Ovary (tissue), 10 donors: ENCODE measurements around the gene CFAP45. TPM values are rescaled to one million over a fixed set of nuclear protein-coding genes. Genes with fewer than 3 reads are reported as not detected.

Experiments used
- DNase-seq, 5 donors: peaks; one replicate each; pipeline ENCODE4 v3.0.0-alpha.2; 2019 to 2020
- H3K27ac ChIP-seq, 2 donors: fragments of 200-600 bp; one replicate each; pipeline versions ENCODE4 v1.5.1 to v1.8.0; 2019 to 2022
- H3K27me3 ChIP-seq: fragments of 200-600 bp; one replicate; pipeline ENCODE4 v1.8.0; 2022
- H3K36me3 ChIP-seq: fragments of 200-600 bp; sonication (generic); one replicate; pipeline ENCODE4 v1.5.1; 2019
- H3K4me1 ChIP-seq: one replicate; pipeline ENCODE4 v1.8.1; 2013; ENCODE audit warnings: mild to moderate bottlenecking, moderate library complexity; ENCODE audit not compliant: insufficient read depth
- H3K4me3 ChIP-seq: fragments of 200-600 bp; sonication (generic); one replicate; pipeline ENCODE4 v1.5.1; 2017
- H3K9me3 ChIP-seq, 2 donors: fragments of 200-600 bp in 1 of 2; sonication (generic) in 1 of 2; one replicate each; pipeline versions ENCODE4 v1.5.1 to v1.8.1; 2013 to 2019; ENCODE audit warnings: mild to moderate bottlenecking in 1 of 2, moderate library complexity in 1 of 2
- CTCF ChIP-seq, 3 donors: fragments of 450-650 bp in 2 of 3; fragments of 200-600 bp in 1 of 3; IDR thresholded peaks; one replicate each; pipeline versions ENCODE4 v1.5.1 to v1.8.0; 2016 to 2022; ENCODE audit warnings: antibody characterized with exemption in 3 of 3, mild to moderate bottlenecking in 1 of 3
- EP300 ChIP-seq: sonication (generic); formaldehyde crosslinking; IDR thresholded peaks from one replicate; pipeline ENCODE4 v1.6.1; 2017; ENCODE audit warnings: antibody characterized with exemption
- POLR2A ChIP-seq: fragments of 450-650 bp; IDR thresholded peaks from one replicate; pipeline ENCODE4 v1.6.1; 2017; ENCODE audit warnings: antibody characterized with exemption, mild to moderate bottlenecking, moderate library complexity
- WGBS, 3 donors: extraction: QIAGEN DNeasy Blood & Tissue Kit in 1 of 3; methylation state at CpG; one replicate each; pipeline versions ENCODE4 v1.1.5 to v1.1.7; 2013 to 2017; 5-methylcytosine and 5-hydroxymethylcytosine counted together
- intact Hi-C, 4 donors: fragments of 100-400 bp; cut with DNase I; formaldehyde crosslinking; loops; one replicate each; pipeline versions ENCODE4 v1.11.0 to v1.15.1; 2022 to 2023
- long read RNA-seq, 3 donors: library from polyadenylated mRNA in 2 of 3; unstranded in 2 of 3; transcript quantifications; one replicate each; pipeline ENCODE4 v2.0.0 and lab custom pipeline, GENCODE V29; 2021 to 2026
- polyA plus RNA-seq, 2 donors: library from polyadenylated mRNA; stranded (reverse); fragments of 200-250 nt in 1 of 2; fragments of 350-450 nt in 1 of 2; fragmentation: Illumina TruSeq in 1 of 2; extraction: RNeasy Lipid Tissue Mini Kit (QIAGEN cat#74804) in 1 of 2; gene quantifications; one replicate each; pipeline ENCODE4 v1.2.3, GENCODE V29; 2013 to 2014
- total RNA-seq, 7 donors: library from RNA; depleted of rRNA in 2 of 7; stranded (reverse); fragments of >200 nt in 2 of 7; fragmentation: NEBNext Ultra II Directional in 3 of 7; extraction: Animal tissue kit (Norgen Biotek cat#: 25700) in 3 of 7; gene quantifications; one replicate each; pipeline versions ENCODE4 v1.1.0 to v1.2.4, GENCODE V29; 2016 to 2023
- donor health status: DM: no; HTN: no; CAD: no; lungs with moderate emphysema.
- donor health status: DM: no; HTN: no; CAD: no.
- donor health status: Bipolar disorder and iron deficiency.
- donor health status: DM: yes; HTN: yes; CAD: no.
- donor health status: DM: no; HTN: no; CAD: no.
- donor health status: DM: yes; HTN: yes; CAD: no.

The CFAP45 gene, protein sequence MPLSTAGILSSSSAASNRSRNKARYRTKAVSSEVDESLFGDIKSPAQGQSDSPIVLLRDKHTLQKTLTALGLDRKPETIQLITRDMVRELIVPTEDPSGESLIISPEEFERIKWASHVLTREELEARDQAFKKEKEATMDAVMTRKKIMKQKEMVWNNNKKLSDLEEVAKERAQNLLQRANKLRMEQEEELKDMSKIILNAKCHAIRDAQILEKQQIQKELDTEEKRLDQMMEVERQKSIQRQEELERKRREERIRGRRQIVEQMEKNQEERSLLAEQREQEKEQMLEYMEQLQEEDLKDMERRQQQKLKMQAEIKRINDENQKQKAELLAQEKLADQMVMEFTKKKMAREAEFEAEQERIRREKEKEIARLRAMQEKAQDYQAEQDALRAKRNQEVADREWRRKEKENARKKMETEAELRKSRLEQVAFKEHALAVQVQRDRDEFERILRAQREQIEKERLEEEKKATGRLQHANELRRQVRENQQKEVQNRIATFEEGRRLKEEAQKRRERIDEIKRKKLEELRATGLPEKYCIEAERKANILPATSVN
- total RNA-seq (10 to 100 TPM in 1 of 7 donors, 1 to 10 TPM in 6; 1.1 to 16.7 (median 1.5) TPM), polyA plus RNA-seq (under 1 TPM; 0.30 to 0.50 TPM)
- long read RNA-seq, donor 1, partial matches to known transcripts, result 3 of 30 reads
- long read RNA-seq, donor 1, other reads (novel, unspliced or antisense), result 27 of 30 reads
- long read RNA-seq, donor 2, result 0 reads
- long read RNA-seq, donor 3, partial matches to known transcripts, result 0 of 4 reads
- long read RNA-seq, donor 3, other reads (novel, unspliced or antisense), result 4 of 4 reads

DNA sequence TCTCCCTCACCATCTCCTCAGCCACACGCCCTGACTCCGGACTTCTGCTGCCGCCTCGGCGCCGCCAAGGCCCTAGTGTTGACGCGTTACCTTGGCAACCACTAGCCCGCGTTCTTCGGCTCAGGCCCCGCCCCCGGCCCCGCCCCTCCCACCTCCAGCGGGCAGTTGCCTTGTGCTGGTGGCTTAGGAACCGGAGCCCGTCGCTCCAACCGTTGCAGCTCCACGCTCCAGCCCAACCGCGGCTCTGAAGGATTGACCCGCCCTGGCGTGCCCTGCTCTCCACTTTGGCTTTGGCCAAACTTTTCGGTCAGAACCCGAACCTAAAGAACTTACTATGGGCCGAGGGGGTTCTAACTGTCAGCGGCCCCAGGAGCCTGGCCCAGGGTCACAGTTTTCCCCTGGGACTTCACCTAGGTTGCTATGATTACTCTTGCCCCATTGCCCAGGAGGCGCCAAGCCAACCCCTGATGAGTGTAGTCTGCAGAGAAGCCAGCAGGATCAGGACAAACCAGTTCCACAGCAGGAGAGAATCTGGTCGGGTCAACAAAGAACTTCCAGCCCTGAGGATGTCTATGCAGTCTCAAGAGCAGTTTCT lies at the start of gene CFAP45:
TSS of gene CFAP45 (minus strand) at position 80 of the 595 bp plus-strand sequence. CDS start at position 13, 67 bp downstream.
- Histone ChIP-seq H3K9me3 (no peaks in the 10 kb centered on the region), H3K4me3 (no peak within 1 kb of the TSS), H3K36me3 (no peaks in the 10 kb centered on the region), H3K4me1 (peaks cover 4% of the 10 kb centered on the region), H3K27ac (no peak within 1 kb of the TSS), H3K27me3 (no peaks in the 10 kb centered on the region)
- 16 to 20% (median 18%) methylated on average over 30 of the region's 30 CpGs for WGBS, 3 donors
- TF ChIP-seq POLR2A (no peak), CTCF (IDR thresholded peaks at IDR 0.05) (no peak)
- peak; percentile 31 to 73 (median 71) for DNase-seq
- intact Hi-C loops, result no loop called here

DNA sequence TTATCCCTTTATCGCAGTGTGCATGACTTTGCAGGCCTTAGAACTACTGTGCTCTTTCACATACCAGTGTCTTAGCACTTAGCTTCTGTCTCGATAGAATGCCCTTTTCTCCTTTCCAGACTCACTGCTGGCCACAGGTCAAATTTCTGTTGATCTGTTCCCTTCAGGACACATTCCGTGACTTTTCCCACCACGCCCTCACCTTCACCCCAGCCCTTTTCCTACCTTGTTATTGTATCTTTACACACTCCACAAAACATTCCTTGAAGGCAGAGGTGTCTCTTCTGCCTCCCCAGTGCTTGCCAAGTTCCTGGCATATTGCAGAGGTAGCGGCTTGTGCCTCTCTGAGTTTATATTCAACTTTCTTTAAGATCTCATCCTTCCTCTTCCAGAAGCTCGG lies 49.2 kb upstream of the CFAP45 start:
- no peaks in the 10 kb centered on the region for H3K9me3 ChIP-seq
- 79 to 82% (median 80%) methylated on average over 6 of the region's 6 CpGs for WGBS, 3 donors
- intact Hi-C loops, result loop anchor here in 1 of 4 donors (10.0 kb wide), 1 partner anchor 56 kb away; no protein-coding TSS in a partner anchor
- H3K4me1 ChIP-seq, result no peaks in the 10 kb centered on the region
- no peak overlapping the region for H3K4me3 ChIP-seq
- TF ChIP-seq EP300, result no peak
- no peak for TF ChIP-seq POLR2A
- no peak for TF ChIP-seq CTCF (IDR thresholded peaks at IDR 0.05)
- H3K27ac ChIP-seq, result no peak overlapping the region
- no peak for DNase-seq
- H3K36me3 ChIP-seq, result no peaks in the 10 kb centered on the region
- H3K27me3 ChIP-seq, result no peaks in the 10 kb centered on the region

DNA sequence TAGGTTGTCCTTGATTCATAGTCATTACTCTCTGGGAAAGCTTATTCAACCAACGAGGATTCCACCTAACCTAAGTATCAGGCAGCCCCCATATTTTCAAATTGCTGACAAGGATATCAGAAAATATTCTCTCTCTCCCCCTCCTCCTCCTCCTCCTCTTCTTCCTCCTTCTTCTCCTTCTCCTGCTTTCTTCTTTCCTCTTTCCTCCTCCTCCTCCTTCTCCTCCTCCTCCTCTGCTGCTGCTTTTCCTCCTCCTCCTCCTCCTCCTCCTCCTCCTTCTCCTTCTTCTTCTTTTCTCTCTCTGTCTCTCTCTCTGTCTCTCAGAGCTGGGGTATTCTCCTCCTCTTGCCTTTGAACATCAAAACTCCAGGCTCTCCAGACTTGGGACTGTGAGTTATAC lies 48.0 kb upstream of the CFAP45 start:
- intact Hi-C loops, result loop anchor here in 1 of 4 donors (10.0 kb wide), 1 partner anchor 57 kb away; no protein-coding TSS in a partner anchor
- Histone ChIP-seq H3K4me3 (no peak overlapping the region), H3K27ac (no peak overlapping the region), H3K27me3 (no peaks in the 10 kb centered on the region), H3K4me1 (no peaks in the 10 kb centered on the region), H3K36me3 (no peaks in the 10 kb centered on the region), H3K9me3 (no peaks in the 10 kb centered on the region)
- 16 to 36% (median 35%) methylated on average over 1 of the region's 1 CpG for WGBS, 3 donors
- TF ChIP-seq EP300 (no peak), POLR2A (no peak), CTCF (IDR thresholded peaks at IDR 0.05) (no peak)
- no peak for DNase-seq
